ENCODE data around the gene SUPT20HL2. TPM values are rescaled to one million over a fixed set of nuclear protein-coding genes. Genes with fewer than 3 reads are reported as not detected.

Gene SUPT20HL2
- total and polyA plus RNA-seq, 2 experiments from 2014 or later = 0.08 TPM; not detected in 1

GRCh38 chrX:24292353-24292752, 21.5 kb downstream of the SUPT20HL2 start:
- H3K27me3 ChIP-seq (ENCODE audit: insufficient read depth) = no peaks in the 10 kb centered on the region
- peaks cover 10% of the 10 kb centered on the region for H3K4me1 Mint-ChIP-seq

More at GRCh38 chrX:24292353-24292752, 21.5 kb downstream of the SUPT20HL2 start:
- no peak overlapping the region for H3K27ac ChIP-seq (ENCODE audit: low read depth)
- H3K36me3 ChIP-seq (ENCODE audit: insufficient read depth) = no peaks in the 10 kb centered on the region
- H4K20me1 ChIP-seq (replicated peaks; ENCODE audit: insufficient read depth) = no peaks in the 10 kb centered on the region
- H3K4me3 ChIP-seq = no peak overlapping the region
- TF ChIP-seq POLR2AphosphoS5 (IDR thresholded peaks at IDR 0.05; ENCODE audit: low read depth) (no peak), CTCF (conservative IDR thresholded peaks at IDR 0.05; ENCODE audit: low read depth in 2 of 2) (no peak), NANOG (IDR thresholded peaks at IDR 0.05; ENCODE audit: borderline replicate concordance) (no peak), ZNF331 (CRISPR knock-in tag; IDR thresholded peaks at IDR 0.05; ENCODE audit: low read depth) (no peak), STAT1 (IDR thresholded peaks at IDR 0.05; ENCODE audit: unreplicated experiment) (no peak), EZH2 (IDR thresholded peaks at IDR 0.05; ENCODE audit: low read depth, unreplicated experiment) (no peak), JUNB (IDR thresholded peaks at IDR 0.05; ENCODE audit: unreplicated experiment) (no peak), ZNF462 (CRISPR knock-in tag; IDR thresholded peaks at IDR 0.05) (no peak), EZH2phosphoT487 (IDR thresholded peaks at IDR 0.05; ENCODE audit: unreplicated experiment) (no peak), ZNF114 (CRISPR knock-in tag; IDR thresholded peaks at IDR 0.05) (no peak), CREB1 (CRISPR knock-in tag; IDR thresholded peaks at IDR 0.05; ENCODE audit: low read depth) (no peak)
- TF ChIP-seq, protein P1, sequence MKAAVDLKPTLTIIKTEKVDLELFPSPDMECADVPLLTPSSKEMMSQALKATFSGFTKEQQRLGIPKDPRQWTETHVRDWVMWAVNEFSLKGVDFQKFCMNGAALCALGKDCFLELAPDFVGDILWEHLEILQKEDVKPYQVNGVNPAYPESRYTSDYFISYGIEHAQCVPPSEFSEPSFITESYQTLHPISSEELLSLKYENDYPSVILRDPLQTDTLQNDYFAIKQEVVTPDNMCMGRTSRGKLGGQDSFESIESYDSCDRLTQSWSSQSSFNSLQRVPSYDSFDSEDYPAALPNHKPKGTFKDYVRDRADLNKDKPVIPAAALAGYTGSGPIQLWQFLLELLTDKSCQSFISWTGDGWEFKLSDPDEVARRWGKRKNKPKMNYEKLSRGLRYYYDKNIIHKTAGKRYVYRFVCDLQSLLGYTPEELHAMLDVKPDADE (IDR thresholded peaks at IDR 0.05) = no peak
- TF ChIP-seq, protein P2, sequence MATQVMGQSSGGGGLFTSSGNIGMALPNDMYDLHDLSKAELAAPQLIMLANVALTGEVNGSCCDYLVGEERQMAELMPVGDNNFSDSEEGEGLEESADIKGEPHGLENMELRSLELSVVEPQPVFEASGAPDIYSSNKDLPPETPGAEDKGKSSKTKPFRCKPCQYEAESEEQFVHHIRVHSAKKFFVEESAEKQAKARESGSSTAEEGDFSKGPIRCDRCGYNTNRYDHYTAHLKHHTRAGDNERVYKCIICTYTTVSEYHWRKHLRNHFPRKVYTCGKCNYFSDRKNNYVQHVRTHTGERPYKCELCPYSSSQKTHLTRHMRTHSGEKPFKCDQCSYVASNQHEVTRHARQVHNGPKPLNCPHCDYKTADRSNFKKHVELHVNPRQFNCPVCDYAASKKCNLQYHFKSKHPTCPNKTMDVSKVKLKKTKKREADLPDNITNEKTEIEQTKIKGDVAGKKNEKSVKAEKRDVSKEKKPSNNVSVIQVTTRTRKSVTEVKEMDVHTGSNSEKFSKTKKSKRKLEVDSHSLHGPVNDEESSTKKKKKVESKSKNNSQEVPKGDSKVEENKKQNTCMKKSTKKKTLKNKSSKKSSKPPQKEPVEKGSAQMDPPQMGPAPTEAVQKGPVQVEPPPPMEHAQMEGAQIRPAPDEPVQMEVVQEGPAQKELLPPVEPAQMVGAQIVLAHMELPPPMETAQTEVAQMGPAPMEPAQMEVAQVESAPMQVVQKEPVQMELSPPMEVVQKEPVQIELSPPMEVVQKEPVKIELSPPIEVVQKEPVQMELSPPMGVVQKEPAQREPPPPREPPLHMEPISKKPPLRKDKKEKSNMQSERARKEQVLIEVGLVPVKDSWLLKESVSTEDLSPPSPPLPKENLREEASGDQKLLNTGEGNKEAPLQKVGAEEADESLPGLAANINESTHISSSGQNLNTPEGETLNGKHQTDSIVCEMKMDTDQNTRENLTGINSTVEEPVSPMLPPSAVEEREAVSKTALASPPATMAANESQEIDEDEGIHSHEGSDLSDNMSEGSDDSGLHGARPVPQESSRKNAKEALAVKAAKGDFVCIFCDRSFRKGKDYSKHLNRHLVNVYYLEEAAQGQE (IDR thresholded peaks at IDR 0.05; ENCODE audit: unreplicated experiment) = no peak
- H3K4me2 ChIP-seq = no peak overlapping the region
- no peaks in the 10 kb centered on the region for H3F3A ChIP-seq (replicated peaks; ENCODE audit: low read depth)
- H2AFZ ChIP-seq = no peak overlapping the region
- Mint-ChIP-seq H3K9me3 (no peaks in the 10 kb centered on the region), H3K36me3 (ENCODE audit: low read depth) (no peaks in the 10 kb centered on the region), H3K27me3 (ENCODE audit: insufficient read depth, low read depth, poor library complexity) (no peaks in the 10 kb centered on the region), H3K4me3 (no peak overlapping the region), H3K27ac (no peak overlapping the region)
- ATAC-seq (no peak), DNase-seq (ENCODE audit: low spot score) (no peak)
- no peaks in the 10 kb centered on the region for H3K9me2 ChIP-seq (ENCODE audit: insufficient read depth)
- no peaks in the 10 kb centered on the region for H3K4me1 ChIP-seq (ENCODE audit: insufficient read depth)
- H3K79me2 ChIP-seq (replicated peaks; ENCODE audit: insufficient read depth) = no peaks in the 10 kb centered on the region

Measured in GM23338 (cell line).